ENCODE measurements around the gene ADK.
"Not testable (repeated sequence)": the region's sequence is repeated elsewhere in the genome, so short reads cannot be mapped to it uniquely, and the experiment has no call there.

ADK gene

GRCh38 chr10:74300074-74300621 is 149.1 kb downstream of the ADK start:
- DNase-seq (ENCODE audit: low spot score): not testable (repeated sequence)

DNA sequence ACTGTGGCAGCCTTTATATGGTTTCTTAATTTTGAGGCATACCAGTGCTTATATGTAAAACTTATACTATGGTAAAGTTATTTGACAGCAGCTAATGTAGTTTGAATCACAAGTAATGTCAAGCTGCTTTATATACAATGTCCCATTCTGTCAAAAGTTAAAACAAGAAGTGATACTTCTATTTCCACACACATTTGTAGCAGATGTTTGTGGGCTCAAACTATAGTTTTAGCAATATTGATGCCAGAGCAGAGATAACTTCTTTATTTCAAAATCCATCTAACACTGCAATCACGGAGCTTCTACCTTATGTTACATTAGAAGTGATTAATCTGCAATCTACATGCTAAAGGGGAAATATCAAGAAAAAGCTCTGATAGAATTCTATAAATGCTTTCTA is 149.6 kb downstream of the ADK start:
- no peak for DNase-seq (ENCODE audit: low spot score)

GRCh38 chr10:74305730-74306129 is 154.7 kb downstream of the ADK start:
- DNase-seq (ENCODE audit: low spot score): no peak

- no peak for DNase-seq (ENCODE audit: low spot score)
These were observed 155.4 kb downstream of the ADK start for GRCh38 chr10:74306227-74306982.

GRCh38 chr10:74307061-74307651 is 156.1 kb downstream of the ADK start:
- no peak for DNase-seq (ENCODE audit: low spot score)

- no peak for DNase-seq (ENCODE audit: low spot score)
These were observed 159.7 kb downstream of the ADK start for GRCh38 chr10:74310652-74311257.

- no peak for DNase-seq (ENCODE audit: low spot score)
These were observed 163.1 kb downstream of the ADK start for GRCh38 chr10:74314166-74314565.

- no peak for DNase-seq (ENCODE audit: low spot score)
These were observed 169.0 kb downstream of the ADK start for GRCh38 chr10:74320026-74320425.

GRCh38 chr10:74320717-74321116 is 169.7 kb downstream of the ADK start:
- DNase-seq (ENCODE audit: low spot score): no peak

DNA sequence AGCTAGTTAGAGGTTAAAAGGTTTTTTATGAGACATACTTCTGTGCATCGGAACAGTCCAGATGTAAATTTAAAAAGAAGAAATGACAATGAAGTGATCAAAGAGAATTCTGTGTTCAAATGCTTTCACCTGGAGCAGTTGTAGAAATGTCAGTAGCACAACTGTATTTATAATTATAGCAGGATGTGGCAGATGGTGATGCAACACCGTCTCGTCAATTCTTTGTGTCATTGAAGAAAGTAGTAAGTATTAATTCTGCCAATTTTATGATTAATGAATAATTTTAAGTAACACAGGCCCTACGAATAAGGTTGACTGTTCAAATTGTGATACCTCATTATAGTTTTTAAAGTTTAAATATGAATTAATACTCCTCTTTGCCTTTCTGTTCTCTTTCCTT is 171.1 kb downstream of the ADK start:
- no peak for DNase-seq (ENCODE audit: low spot score)

- DNase-seq (ENCODE audit: low spot score): no peak
These were observed 171.5 kb downstream of the ADK start for GRCh38 chr10:74322565-74322964.

DNA sequence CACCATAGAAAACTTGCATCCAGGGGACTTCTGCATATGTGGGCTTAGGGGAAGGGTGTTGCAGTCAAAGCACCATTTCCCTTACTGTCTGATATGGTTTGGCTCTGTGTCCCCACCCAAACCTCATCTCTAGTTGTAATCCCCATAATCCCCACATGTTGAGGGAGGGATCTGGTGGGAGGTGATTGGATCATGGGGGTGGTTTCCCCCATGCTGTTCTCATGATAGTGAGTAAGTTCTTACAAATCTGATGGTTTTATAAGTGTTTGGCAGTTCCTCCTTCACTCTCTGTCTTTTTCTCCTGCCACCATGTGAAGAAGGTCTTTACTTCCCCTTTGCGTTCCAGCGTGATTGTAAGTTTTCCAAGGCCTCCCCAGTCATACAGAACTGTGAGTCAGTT is 177.4 kb downstream of the ADK start:
- DNase-seq (ENCODE audit: low spot score): no peak

DNA sequence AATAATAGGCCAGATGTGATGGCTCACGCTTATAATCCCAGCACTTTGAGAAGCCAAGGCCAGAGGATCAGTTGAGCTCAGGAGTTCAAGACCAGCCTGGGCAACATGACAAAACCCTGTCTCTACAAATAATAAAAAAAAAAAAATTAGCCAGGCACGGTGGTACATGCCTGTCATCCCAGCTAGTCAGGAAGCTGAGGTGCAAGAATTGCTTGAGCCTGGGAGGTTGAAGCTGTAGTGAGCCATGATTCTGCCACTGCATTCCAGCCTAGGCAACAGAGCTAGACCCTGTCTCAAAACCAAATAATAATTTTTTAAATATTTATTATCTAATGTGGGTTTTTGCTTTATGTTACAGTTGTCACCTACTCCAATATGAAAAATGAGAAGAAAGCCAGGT is 178.9 kb downstream of the ADK start:
- DNase-seq (ENCODE audit: low spot score): no peak

DNA sequence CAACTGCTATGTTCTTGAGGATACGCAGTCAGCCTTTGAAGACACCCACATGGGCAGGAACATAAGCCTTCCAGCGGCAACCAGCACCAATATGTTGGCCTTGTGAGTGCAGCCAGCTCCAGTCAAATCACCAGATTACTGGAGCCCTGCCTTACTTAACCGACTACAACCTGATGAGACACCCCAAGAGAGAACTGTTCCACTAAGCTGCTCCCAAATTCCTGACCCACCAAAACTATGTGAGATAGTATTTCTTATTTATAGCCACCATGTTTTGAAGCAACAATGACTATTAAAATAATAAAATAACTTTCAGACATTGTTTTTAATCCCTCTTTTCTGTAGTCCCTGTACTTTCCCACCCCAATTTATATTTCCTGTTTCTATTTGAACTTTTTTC is 179.6 kb downstream of the ADK start:
- DNase-seq (ENCODE audit: low spot score): no peak

DNA sequence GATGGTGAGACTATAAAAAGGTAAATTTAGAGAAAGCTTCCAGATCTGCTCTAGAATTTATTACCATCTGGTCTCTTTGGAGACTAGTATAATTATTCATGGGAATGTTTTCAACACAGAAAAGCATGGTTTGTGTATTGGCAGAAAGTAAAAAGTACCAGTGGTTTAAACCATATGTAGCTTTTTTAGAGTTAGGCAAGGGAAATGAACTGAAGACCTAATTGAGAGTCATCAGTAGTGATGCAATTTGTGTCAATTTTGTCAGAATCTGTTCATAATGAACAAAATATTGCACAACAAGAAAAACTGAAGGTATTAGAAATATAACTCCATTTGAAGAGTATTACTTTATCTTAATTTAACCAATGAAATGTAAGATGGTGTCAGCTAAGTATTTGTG is 181.4 kb downstream of the ADK start:
- no peak for DNase-seq (ENCODE audit: low spot score)

GRCh38 chr10:74333174-74333573 is 182.2 kb downstream of the ADK start:
- no peak for DNase-seq (ENCODE audit: low spot score)

DNA sequence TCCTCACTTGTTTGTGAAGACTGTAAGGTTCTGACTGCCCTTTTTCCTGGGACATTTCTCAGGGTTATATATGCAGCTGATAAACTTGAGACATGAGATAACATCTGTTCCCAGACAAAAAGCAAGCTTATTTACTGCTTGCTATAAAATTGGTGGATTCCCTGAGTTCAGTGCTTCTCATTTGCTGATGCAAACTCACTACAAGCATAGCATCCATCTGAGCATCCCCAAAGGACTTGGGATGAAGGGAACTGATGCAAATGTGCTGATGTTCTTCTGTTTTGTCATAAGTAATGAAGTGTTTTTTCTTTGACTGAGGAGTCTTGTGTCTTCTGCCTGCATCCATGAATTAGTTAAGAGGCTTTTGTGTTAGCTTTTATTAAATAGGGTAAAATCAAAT is 183.2 kb downstream of the ADK start:
- DNase-seq (ENCODE audit: low spot score): no peak

GRCh38 chr10:74335501-74335900 is 184.5 kb downstream of the ADK start:
- no peak for DNase-seq (ENCODE audit: low spot score)

GRCh38 chr10:74337330-74338016 is 186.5 kb downstream of the ADK start:
- DNase-seq (ENCODE audit: low spot score): no peak

GRCh38 chr10:74342991-74343390 is 192.0 kb downstream of the ADK start:
- no peak for DNase-seq (ENCODE audit: low spot score)

DNA sequence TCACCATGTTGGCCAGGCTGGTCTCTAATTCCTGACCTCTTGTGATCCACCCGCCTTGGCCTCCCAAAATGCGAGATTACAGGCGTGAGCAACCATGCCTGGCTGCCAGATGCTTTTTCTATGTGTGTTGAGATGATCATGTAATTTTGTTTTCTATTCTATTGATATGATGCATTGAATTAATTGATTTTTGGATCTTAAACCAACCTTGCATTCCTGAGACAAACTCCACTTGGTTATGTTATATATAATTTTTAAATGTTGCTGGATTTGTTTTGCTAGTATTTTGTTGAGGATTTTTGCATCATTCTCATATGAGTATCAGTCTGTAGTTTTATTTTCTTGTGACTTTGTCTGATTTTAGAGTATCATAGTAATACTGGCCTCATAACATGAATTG is 192.8 kb downstream of the ADK start:
- DNase-seq (ENCODE audit: low spot score): no peak

DNA sequence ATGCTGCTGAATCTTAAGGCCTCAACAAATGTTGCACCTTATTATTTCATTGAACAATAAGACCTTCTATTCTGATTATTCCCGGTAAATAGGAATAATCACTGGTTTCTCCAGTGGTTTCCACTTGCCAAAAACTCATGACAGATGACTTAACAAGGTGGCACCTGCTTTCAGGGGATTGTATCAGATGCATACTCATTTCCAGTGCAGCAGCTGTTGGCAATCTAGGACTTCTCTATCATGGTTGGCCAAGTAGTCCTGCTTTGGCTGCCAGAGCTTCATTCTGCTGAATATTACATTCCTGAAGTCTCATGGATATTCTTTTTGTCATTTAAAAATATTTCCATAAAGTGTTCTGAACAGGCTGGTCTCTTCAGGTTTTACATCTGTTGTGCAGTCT is 193.3 kb downstream of the ADK start:
- no peak for DNase-seq (ENCODE audit: low spot score)

DNA sequence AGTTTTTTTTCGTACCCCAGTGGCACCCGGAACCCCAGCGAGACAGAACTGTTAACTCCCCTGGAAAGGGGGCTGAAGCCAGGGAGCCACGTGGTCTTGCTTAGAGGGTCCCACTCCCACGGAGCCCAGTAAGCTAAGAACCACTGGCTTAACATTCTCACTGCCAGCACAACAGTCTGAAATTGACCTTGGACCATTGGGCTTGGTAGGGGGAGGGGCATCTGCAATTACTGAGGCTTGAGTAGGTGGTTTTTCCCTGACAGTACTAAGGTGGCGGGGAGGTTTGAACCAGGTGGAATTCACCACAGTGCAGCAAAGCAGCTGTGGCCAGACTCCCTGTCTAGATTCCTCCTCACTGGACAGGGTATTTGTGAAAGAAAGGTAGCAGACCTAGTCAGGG is 196.5 kb downstream of the ADK start:
- no peak for DNase-seq (ENCODE audit: low spot score)
